ENCODE results near the gene C22orf23. TPM values are rescaled to one million over a fixed set of nuclear protein-coding genes. Genes with fewer than 3 reads are reported as not detected.
"Not testable (repeated sequence)": the region's sequence is repeated elsewhere in the genome, so short reads cannot be mapped to it uniquely, and the experiment has no call there.

The C22orf23 gene
- total and polyA plus RNA-seq, 2 of the 13 experiments (the other 11 are each of a cell fraction or from before 2014, with no cell fraction given): 0.21 to 0.24 TPM

DNA sequence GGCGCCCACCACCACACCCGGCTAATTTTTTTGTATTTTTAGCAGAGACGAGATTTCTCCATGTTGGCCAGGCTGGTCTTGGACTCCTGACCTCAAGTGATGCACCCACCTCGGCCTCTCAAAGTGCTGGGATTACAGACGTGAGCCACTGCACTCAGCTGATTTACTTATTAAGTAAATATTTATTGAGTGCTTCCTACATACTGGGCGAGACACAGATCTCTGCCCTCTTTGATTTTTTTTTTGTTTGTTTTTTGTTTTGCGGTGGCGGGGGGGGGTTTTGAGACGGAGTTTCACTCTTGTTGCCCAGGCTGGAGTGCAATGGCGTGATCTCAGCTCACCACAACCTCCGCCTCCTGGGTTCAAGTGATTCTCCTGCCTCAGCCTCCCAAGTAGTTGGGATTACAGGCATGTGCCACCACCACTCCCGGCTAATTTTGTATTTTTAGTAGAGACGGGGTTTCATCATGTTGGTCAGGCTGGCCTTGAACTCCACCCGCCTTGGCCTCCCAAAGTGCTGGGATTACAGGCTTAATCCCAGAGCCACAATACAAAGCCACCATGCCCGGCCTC is 2.5 kb upstream of the C22orf23 start (continued):
- peak in 1 of 2 experiments; percentile 45; a peak in 1 of 4 replicates for TF ChIP-seq EP300 (IDR thresholded peaks at IDR 0.05; ENCODE audit: low read depth in 2 of 2, low read length in 2 of 2)
- TF ChIP-seq EP300 (CRISPR knock-in tag; IDR thresholded peaks at IDR 0.05; ENCODE audit: borderline replicate concordance); FOXP1 (IDR thresholded peaks at IDR 0.05); CREM (CRISPR knock-in tag; IDR thresholded peaks at IDR 0.05); SOX6 (IDR thresholded peaks at IDR 0.05); GABPA (IDR thresholded peaks at IDR 0.05; ENCODE audit: low read depth, low read length): not testable (repeated sequence)
- TF ChIP-seq FOXP1 (CRISPR knock-in tag; IDR thresholded peaks at IDR 0.05): peak; percentile 68; the same call in 1 of the 2 replicates
- TF ChIP-seq CREM (IDR thresholded peaks at IDR 0.05): peak; percentile 46; the same call in 1 of the 2 replicates
- peak; percentile 47; the same call in 1 of the 2 replicates for TF ChIP-seq TCF7 (IDR thresholded peaks at IDR 0.05; ENCODE audit: low read depth)
- 0 out of 2 replicates have a peak, but pooled peaks have one; percentile 33 for TF ChIP-seq NCOR1 (IDR thresholded peaks at IDR 0.05; ENCODE audit: borderline replicate concordance, low read length)
- peak; percentile 28; the same call in 1 of the 2 replicates for TF ChIP-seq ZGPAT (CRISPR knock-in tag; IDR thresholded peaks at IDR 0.05)
- peak; percentile 46 for TF ChIP-seq HDAC1 (CRISPR knock-in tag; IDR thresholded peaks at IDR 0.05)
- peak; percentile 69 for TF ChIP-seq FOXA3 (CRISPR knock-in tag; IDR thresholded peaks at IDR 0.05)
- TF ChIP-seq ARID5B (CRISPR knock-in tag; IDR thresholded peaks at IDR 0.05): peak; percentile 3; the same call in 1 of the 2 replicates
- TF ChIP-seq RXRB (CRISPR knock-in tag; IDR thresholded peaks at IDR 0.05; ENCODE audit: borderline replicate concordance): peak; percentile 11; the same call in 1 of the 2 replicates
- TF ChIP-seq RARA (CRISPR knock-in tag; IDR thresholded peaks at IDR 0.05): peak; percentile 66
- peak; percentile 43 for TF ChIP-seq SKI (IDR thresholded peaks at IDR 0.05; ENCODE audit: partially characterized antibody)
- peak; percentile 63 for TF ChIP-seq SOX6 (CRISPR knock-in tag; IDR thresholded peaks at IDR 0.05)
- 0 out of 4 replicates have a peak, but pooled peaks of 1 of the 2 experiments have one; percentile 37 for TF ChIP-seq ATF4 (CRISPR knock-in tag; IDR thresholded peaks at IDR 0.05)
- 0 out of 2 replicates have a peak, but pooled peaks have one; percentile 7 for TF ChIP-seq ZMYM2 (CRISPR knock-in tag; IDR thresholded peaks at IDR 0.05)
- peak; percentile 42; the same call in 1 of the 2 replicates for TF ChIP-seq GABPA (CRISPR knock-in tag; IDR thresholded peaks at IDR 0.05; ENCODE audit: low read depth)
- peak; percentile 85 for TF ChIP-seq TFAP4 (IDR thresholded peaks at IDR 0.05; ENCODE audit: borderline replicate concordance, low read depth)

Data from HepG2 (cell line).